Glutamatergic neuron (in vitro differentiated cells): Measurements from ENCODE around the gene MCUB. TPM values are rescaled to one million over a fixed set of nuclear protein-coding genes. Genes with fewer than 3 reads are reported as not detected.

Source experiments
- DNase-seq: peaks from one replicate; pipeline ENCODE4 v3.0.0; 2022
- H3K27ac Mint-ChIP-seq: one replicate; pipeline ENCODE4 v1.8.0; 2020; ENCODE audit warnings: mild to moderate bottlenecking, mixed read lengths, inconsistent platforms; ENCODE audit not compliant: unreplicated experiment
- H3K27me3 Mint-ChIP-seq: one replicate; pipeline ENCODE4 v1.8.0; 2020; ENCODE audit warnings: mild to moderate bottlenecking, moderate library complexity, mixed read lengths, inconsistent platforms; ENCODE audit not compliant: unreplicated experiment
- H3K36me3 Mint-ChIP-seq: one replicate; pipeline ENCODE4 v1.8.0; 2020; ENCODE audit warnings: mild to moderate bottlenecking, mixed read lengths, inconsistent platforms; ENCODE audit not compliant: unreplicated experiment
- H3K4me1 Mint-ChIP-seq: one replicate; pipeline ENCODE4 v1.8.0; 2020; ENCODE audit warnings: mild to moderate bottlenecking, low read depth, mixed read lengths, inconsistent platforms; ENCODE audit not compliant: unreplicated experiment
- H3K4me3 Mint-ChIP-seq: one replicate; pipeline ENCODE4 v1.8.0; 2020; ENCODE audit warnings: mild to moderate bottlenecking, mixed read lengths, inconsistent platforms; ENCODE audit not compliant: unreplicated experiment
- H3K9me3 Mint-ChIP-seq: one replicate; pipeline ENCODE4 v1.8.0; 2020; ENCODE audit warnings: mild to moderate bottlenecking, moderate library complexity, mixed read lengths, inconsistent platforms; ENCODE audit not compliant: unreplicated experiment
- CTCF ChIP-seq: fragments of 200-600 bp; sonication (generic); IDR thresholded peaks from one replicate; pipeline ENCODE4 v1.5.0; 2021; ENCODE audit not compliant: partially characterized antibody, unreplicated experiment
- total RNA-seq: library from RNA; stranded (reverse); fragmentation: NEBNext Ultra II Directional; extraction: Animal tissue kit (Norgen Biotek cat#: 25700); gene quantifications from one replicate; pipeline ENCODE4 v1.2.1, GENCODE V29; 2021; ENCODE audit not compliant: unreplicated experiment

MCUB gene
- total RNA-seq, 1 donor from 2014 or later, result 9.7 TPM

DNA sequence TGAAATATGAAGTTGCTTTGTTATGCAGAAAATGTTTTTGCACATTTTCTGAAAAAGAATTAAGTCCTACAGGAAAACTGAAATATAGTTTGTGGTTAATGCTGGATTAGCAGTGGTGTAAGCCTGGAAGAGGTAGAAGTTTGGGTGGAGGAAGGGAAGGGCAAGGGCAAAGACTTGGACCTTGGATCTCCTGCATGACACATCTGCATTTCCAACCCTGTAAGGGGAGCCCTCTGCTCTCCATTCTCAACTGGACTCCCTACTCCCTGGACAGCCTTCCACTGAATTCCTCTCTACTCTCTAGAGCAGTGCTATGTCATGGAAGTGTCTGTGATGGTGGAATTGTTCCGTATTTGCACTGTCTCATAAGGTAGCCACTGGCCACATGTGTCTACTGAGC, 138.6 kb downstream of the MCUB start:
- peaks cover 6% of the 10 kb centered on the region for H3K36me3 Mint-ChIP-seq
- H3K27ac Mint-ChIP-seq, result no peak overlapping the region
- peaks cover 6% of the 10 kb centered on the region for H3K9me3 Mint-ChIP-seq
- H3K4me1 Mint-ChIP-seq, result peaks cover 4% of the 10 kb centered on the region
- no peak for TF ChIP-seq CTCF
- H3K4me3 Mint-ChIP-seq, result no peak overlapping the region
- H3K27me3 Mint-ChIP-seq, result no peaks in the 10 kb centered on the region
- no peak for DNase-seq

- H3K4me1 Mint-ChIP-seq, result peaks cover 8% of the 10 kb centered on the region
- H3K27ac Mint-ChIP-seq, result no peak overlapping the region
- no peak overlapping the region for H3K4me3 Mint-ChIP-seq
- H3K27me3 Mint-ChIP-seq, result peaks cover 3% of the 10 kb centered on the region
- no peak for DNase-seq
- peaks cover 6% of the 10 kb centered on the region for H3K9me3 Mint-ChIP-seq
- H3K36me3 Mint-ChIP-seq, result peaks cover 6% of the 10 kb centered on the region
- TF ChIP-seq CTCF, result no peak
Observed at GRCh38 chr4:109699553-109700225, 139.6 kb downstream of the MCUB start.

DNA sequence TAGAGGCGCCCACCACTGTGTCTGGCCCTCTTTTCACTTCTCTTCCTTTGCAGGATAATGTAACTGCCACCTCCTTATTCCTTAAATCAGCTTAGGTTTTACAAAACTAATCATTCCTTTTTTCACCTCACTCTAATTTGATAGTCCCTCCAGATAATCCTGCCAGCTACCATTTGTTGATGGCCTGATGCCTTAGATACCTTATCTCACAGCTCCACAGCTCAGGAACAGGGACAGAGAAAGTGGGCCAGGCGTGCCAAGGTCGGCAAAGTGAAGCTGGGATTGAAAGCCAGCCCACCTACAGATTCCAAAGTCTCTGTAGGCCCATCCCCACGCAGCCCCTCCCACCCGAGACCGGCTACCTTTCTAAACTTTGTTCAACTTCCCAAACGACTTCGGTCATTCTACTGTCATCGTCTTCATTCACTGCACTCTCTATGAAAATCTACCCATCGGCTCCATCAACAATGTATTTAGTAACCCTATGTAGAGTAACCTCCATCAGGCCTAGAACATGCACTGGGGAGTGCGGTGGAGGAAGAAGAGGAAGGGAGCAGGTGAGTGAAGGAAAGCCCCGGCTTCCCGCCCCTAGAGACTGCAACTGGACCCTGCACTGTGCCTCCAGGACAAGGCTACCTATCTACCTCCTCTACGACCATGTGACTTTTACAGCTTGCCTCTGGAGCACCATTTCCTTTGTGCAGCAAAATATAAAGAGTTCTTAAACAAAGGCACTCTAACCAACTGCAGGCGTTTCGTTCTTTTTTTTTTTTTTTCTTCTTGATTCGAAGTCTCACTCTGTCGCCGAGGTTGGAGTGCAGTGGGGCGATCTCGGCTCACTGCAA, 141.7 kb downstream of the MCUB start:
- DNase-seq, result no peak
- H3K9me3 Mint-ChIP-seq, result peaks cover 6% of the 10 kb centered on the region
- H3K27me3 Mint-ChIP-seq, result peaks cover 3% of the 10 kb centered on the region
- H3K4me1 Mint-ChIP-seq, result peaks cover 8% of the 10 kb centered on the region
- peak overlapping the region; percentile 85 for H3K27ac Mint-ChIP-seq
- peak overlapping the region; percentile 90 for H3K4me3 Mint-ChIP-seq
- H3K36me3 Mint-ChIP-seq, result peaks cover 6% of the 10 kb centered on the region
- no peak for TF ChIP-seq CTCF

DNA sequence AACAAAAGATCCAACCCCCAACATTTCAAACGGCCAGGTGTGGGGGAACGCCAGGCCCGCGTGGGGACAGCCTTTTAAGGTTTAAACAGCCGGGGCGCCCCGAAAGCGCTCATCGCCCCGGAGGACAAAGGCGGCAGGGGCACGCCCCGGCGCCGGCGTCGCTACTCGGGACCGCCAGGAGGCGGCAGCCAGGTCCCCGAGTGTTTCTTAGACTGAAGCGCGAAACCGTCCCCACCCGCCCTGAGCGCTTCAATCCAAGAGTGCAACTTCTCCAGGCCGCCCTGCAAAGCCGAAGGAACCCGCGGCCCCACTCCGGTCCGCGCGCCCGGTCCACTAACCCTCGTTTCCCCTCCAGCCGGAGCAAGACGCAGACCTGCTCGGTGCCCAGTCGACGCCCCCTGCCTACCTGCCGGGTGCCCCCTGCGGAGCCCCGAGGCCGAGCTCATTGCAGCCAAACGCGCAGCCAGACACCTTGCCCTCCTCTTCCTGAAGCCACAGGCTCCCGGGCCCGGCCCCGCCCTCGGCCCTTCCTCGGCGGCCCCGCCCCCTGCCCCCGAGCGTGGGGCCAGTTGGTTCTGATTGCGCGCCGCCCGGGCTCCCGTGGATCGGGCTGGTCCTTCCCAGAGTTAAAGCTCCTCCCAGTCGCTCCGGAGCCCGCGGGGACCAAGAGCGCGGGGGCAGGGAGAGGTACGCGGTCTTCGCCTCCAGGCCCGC, 143.1 kb downstream of the MCUB start, which contains the start of gene CASP6:
TSS of gene CASP6 (minus strand) at position 496 of the 714 bp plus-strand sequence. CDS start at position 446, 50 bp downstream.
- Mint-ChIP-seq H3K27ac (peak within 1 kb of the TSS; percentile 85), H3K9me3 (peaks cover 6% of the 10 kb centered on the region), H3K27me3 (peaks cover 3% of the 10 kb centered on the region), H3K4me1 (peaks cover 8% of the 10 kb centered on the region), H3K4me3 (peak within 1 kb of the TSS; percentile 90), H3K36me3 (no peaks in the 10 kb centered on the region)
- peak; percentile 82 for DNase-seq
- TF ChIP-seq CTCF, result peak; percentile 77
